Lower leg skin (tissue), 3 donors: ENCODE data around the gene NCKAP5.

Source experiments
- POLR2A ChIP-seq, 2 donors: fragments of 450-650 bp; IDR thresholded peaks; one replicate each; pipeline ENCODE4 v1.6.1; 2016 to 2017; ENCODE audit warnings: antibody characterized with exemption in 2 of 2, mild to moderate bottlenecking in 1 of 2, moderate library complexity in 1 of 2
- TF ChIP-seq, protein P1 (sequence below), 3 donors: fragments of 450-650 bp; IDR thresholded peaks; one replicate each; pipeline ENCODE4 v1.5.1; 2016; ENCODE audit warnings: antibody characterized with exemption in 3 of 3, mild to moderate bottlenecking in 3 of 3, moderate library complexity in 2 of 3

GRCh38 chr2:133483181-133483580 is 85.1 kb downstream of the NCKAP5 start:
- TF ChIP-seq, protein P1, sequence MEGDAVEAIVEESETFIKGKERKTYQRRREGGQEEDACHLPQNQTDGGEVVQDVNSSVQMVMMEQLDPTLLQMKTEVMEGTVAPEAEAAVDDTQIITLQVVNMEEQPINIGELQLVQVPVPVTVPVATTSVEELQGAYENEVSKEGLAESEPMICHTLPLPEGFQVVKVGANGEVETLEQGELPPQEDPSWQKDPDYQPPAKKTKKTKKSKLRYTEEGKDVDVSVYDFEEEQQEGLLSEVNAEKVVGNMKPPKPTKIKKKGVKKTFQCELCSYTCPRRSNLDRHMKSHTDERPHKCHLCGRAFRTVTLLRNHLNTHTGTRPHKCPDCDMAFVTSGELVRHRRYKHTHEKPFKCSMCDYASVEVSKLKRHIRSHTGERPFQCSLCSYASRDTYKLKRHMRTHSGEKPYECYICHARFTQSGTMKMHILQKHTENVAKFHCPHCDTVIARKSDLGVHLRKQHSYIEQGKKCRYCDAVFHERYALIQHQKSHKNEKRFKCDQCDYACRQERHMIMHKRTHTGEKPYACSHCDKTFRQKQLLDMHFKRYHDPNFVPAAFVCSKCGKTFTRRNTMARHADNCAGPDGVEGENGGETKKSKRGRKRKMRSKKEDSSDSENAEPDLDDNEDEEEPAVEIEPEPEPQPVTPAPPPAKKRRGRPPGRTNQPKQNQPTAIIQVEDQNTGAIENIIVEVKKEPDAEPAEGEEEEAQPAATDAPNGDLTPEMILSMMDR (IDR thresholded peaks at IDR 0.05), result no peak
- TF ChIP-seq POLR2A (IDR thresholded peaks at IDR 0.05), result no peak
